HepG2 (cell line): ENCODE results near the gene CGB8. TPM values are rescaled to one million over a fixed set of nuclear protein-coding genes. Genes with fewer than 3 reads are reported as not detected.

Experiments used
- ATAD3A ChIP-seq: sonication (generic); formaldehyde crosslinking; IDR thresholded peaks from 2 replicates; pipeline ENCODE4 v1.4.0; 2020; ENCODE audit warnings: missing genetic modification reagents
- HNRNPLL ChIP-seq: fragments of 200-400 bp; formaldehyde crosslinking; IDR thresholded peaks from 2 replicates; pipeline ENCODE4 v1.6.1; 2017; ENCODE audit warnings: mild to moderate bottlenecking, low read depth, low read length; ENCODE audit not compliant: poor library complexity, severe bottlenecking
- PCBP2 ChIP-seq: fragments of 200-400 bp; formaldehyde crosslinking; optimal IDR thresholded peaks from 2 replicates; pipeline ENCODE3; 2018; ENCODE audit warnings: low read length, low read depth; ENCODE audit not compliant: poor library complexity, severe bottlenecking
- UBTF ChIP-seq: sonication (generic); formaldehyde crosslinking; IDR thresholded peaks from 2 replicates; pipeline ENCODE4 v1.4.0; 2020; ENCODE audit warnings: mild to moderate bottlenecking, missing genetic modification reagents
- ZNF639 ChIP-seq: conservative IDR thresholded peaks from 2 replicates; pipeline ENCODE4 v1.6.1; 2018; ENCODE audit warnings: missing genetic modification reagents
- ZSCAN5A ChIP-seq: sonication (generic); formaldehyde crosslinking; IDR thresholded peaks from 2 replicates; pipeline ENCODE4 v1.8.0; 2022; ENCODE audit warnings: mild to moderate bottlenecking, missing genetic modification reagents, borderline replicate concordance
- polyA plus RNA-seq, 8 experiments: library from polyadenylated mRNA; depleted of rRNA in 3 of 8; stranded (reverse) in 7 of 8; unstranded in 1 of 8; fragments of >200 nt; fragmentation: Illumina TruSeq in 4 of 8; extraction: Trizol in 4 of 8; gene quantifications; 2 replicates each; pipeline versions ENCODE4 v1.2.1 to v1.2.3, GENCODE V29; 2011 to 2016; ENCODE audit warnings: low read depth in 4 of 8, missing spikeins in 1 of 8, mixed read lengths in 1 of 8; ENCODE audit not compliant: insufficient read depth in 1 of 8
- total RNA-seq, 5 experiments: library from RNA; depleted of rRNA; stranded (reverse); fragments of >200 nt; fragmentation: Illumina TruSeq; extraction: Trizol; gene quantifications; 2 replicates each; pipeline ENCODE4 v1.2.3, GENCODE V29; 2016; ENCODE audit warnings: low read depth in 1 of 5

Gene CGB8
- total and polyA plus RNA-seq, 2 of the 13 experiments (the other 11 are each of a cell fraction or from before 2014, with no cell fraction given): not detected

- TF ChIP-seq UBTF (CRISPR knock-in tag) (peak; percentile 51; the same call in 1 of the 2 replicates), ATAD3A (CRISPR knock-in tag) (no peak), ZNF639 (CRISPR knock-in tag) (no peak), PCBP2 (no peak), HNRNPLL (peak; percentile 4), ZSCAN5A (CRISPR knock-in tag) (no peak)
Measured at GRCh38 chr19:49064768-49065611, 16.1 kb upstream of the CGB8 start, which contains the start of gene NTF4 (continued).
